ENCODE measurements around the gene STOX2.

GRCh38 chr4:183889190-183889589 lies 15.9 kb upstream of the STOX2 start:
- no peak for TF ChIP-seq CTCF (conservative IDR thresholded peaks at IDR 0.05)
- TF ChIP-seq ZFX (IDR thresholded peaks at IDR 0.05) = no peak

All from C4-2B (cell line).